GM21723 (cell line): Measurements from ENCODE around the gene CCBE1.

Source experiments
- ATAC-seq: cut with Tn5 transposase; IDR thresholded peaks from one replicate; pipeline ENCODE4 v1.9.1; 2021; ENCODE audit warnings: mild to moderate bottlenecking, moderate library complexity; ENCODE audit not compliant: unreplicated experiment

The CCBE1 gene

DNA sequence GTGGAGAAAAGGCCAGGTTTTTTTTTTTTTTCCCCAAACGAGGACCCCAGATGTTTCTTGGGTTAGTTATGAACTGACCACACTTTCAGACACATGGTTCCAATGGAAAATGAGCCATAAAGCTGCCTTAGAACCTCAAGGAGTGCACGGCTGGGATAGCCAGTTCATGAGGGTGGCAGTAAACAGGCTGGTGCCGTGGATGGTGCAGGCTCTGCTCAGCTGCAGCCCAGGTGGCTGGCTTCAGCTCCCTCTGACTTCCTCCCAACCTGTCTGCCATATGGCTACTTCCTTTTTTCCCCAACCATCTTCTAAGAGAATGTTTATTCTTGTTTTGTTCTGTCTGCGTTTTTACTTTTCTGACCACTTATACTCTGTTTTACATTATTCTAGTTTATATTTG is 228.4 kb downstream of the CCBE1 start:
- no peak for ATAC-seq

DNA sequence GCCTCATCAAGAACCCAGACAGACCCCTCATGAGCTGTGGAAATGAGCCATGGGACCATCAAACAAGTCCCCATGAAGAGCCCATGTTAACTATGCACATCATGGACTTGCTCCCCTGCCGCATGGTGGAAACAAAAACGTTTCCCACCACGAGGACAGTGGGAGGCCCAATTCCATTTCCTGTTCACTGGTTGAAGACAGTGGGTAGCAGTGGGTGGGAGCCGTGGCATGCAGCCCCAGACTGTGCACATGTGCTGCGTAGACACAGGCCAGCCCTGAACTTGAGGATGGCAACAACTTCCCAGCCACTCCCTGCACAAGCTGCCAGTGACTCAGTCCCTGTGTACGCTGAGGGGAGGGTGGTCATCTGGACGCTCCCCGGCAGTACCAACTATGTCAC is 229.7 kb downstream of the CCBE1 start:
- no peak for ATAC-seq

DNA sequence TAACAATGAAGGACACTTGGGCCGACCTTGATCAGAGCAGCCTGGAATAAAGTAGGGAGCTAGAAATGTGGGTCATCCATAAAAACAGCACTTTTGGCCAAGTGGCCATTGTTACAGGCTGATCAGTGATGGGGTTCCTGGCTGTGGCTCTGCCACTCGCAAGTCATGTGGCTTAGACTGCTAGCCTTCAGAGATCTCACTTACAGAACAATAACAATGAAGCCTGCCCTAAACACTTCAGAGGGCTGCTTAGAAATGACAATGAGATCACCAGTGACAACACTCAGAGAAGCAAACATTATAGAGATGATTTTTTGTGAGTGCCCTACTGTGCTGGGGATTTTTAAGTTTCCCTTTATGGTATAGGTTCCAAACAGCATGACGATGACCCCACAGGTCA is 230.2 kb downstream of the CCBE1 start:
- no peak for ATAC-seq

- ATAC-seq = no peak
Observed at GRCh38 chr18:59464486-59464885, 232.7 kb downstream of the CCBE1 start.

DNA sequence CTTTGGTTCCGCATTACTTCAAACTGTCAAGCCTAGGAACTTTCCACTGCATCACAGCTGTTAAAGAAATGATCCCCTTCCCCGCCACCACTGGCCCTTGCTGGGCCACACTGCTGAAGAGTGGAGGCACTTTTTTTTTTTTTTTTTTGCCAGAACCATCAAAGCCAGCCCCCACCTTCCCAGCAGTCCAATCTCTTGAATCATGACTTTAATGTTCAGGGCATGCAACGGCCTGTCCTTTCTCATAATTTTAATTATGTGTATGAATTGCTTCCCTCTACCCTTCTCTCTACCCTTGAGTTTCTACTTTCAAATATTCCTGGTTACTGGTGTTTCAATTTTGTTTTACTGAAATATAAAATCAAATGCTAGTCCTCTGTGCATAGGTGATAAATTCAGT is 236.1 kb downstream of the CCBE1 start:
- ATAC-seq = no peak

GRCh38 chr18:59460072-59460420 is 237.2 kb downstream of the CCBE1 start:
- ATAC-seq = no peak

- ATAC-seq = no peak
Observed at GRCh38 chr18:59459369-59460071, 237.7 kb downstream of the CCBE1 start.

- ATAC-seq = no peak
Observed at GRCh38 chr18:59458575-59458974, 238.6 kb downstream of the CCBE1 start.

DNA sequence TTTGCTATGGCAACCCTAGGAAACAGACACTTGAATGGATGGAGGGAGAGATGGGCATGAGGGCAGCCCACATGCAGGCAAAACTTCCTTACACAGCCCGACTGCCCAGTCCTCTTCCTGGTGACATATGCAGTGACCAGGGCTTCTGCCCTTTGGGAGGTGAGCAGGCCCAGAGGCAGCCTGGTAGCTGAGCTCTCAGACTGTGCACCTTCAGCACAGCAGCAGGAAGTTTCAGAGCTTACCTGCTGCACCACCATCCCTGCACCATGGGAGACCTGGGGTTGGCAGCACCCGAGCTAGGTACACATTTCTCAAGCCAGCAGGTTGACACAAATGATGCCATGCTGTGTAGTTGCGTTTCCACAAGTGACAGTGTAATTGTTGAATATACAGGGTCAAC is 240.6 kb downstream of the CCBE1 start:
- no peak for ATAC-seq

DNA sequence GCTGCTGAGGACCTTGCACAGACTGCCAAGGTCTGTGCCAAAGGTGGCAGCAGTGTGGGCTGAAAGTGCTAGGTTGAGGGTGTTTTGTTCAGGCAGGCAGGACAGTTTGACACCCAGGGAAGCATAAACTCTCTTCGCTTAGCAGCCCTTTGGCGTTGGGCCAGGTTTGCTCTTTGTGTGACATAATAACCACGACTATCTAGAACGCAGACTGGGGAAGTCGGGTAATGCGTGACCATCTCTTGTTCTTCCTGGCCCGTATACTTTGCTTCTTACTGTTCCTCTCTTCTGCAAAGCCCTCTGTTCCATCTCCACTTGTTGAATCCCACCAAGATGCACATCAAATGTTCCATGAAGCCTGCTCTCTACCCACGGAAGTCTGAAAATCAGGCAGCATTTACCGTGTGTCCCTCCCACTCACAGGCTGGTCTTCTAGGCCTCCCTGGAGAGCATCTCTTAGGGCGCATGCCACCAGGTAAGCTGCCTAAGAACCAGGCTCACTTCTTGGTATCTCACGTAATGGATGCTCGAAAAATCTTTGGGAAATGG is 241.4 kb downstream of the CCBE1 start:
- ATAC-seq = no peak

DNA sequence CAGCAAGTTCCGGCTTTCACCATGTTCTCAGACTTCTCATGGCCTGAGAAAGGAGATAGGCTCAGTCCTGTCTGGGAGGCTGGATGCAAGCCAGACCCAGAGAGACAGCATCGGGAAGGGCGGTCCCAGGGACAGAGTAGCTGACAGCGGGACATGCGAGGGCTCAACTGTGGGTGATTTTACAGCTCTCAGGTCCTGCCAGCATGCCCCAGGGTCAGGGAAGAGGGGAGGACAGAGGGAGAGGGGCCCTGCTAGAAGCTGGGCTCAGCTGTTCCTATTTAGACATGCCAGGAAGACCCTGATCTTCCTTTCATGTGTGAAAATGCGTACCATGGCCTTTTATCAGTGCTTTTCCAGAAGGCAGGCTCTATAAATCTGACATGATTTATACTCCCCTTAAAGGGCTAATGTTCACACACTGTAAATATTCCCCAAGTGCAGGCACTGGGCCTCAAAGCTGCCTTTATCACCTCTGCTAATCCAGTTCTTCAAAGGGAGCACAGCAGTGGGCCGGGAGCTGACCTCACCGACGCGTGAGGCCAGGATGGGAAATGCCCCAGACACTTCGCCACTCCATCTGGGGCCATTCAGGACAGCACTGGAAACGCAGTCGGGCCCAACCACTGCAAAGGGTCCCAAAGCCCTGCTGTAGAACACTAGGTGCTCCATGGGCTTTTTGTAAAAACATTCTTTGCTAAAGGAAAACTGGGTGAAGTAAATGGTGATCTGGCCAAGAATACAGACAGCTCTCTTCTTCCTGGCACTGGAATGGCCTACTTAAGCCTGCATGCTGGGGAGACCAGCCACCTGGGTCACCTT is 242.1 kb downstream of the CCBE1 start:
- ATAC-seq = no peak

DNA sequence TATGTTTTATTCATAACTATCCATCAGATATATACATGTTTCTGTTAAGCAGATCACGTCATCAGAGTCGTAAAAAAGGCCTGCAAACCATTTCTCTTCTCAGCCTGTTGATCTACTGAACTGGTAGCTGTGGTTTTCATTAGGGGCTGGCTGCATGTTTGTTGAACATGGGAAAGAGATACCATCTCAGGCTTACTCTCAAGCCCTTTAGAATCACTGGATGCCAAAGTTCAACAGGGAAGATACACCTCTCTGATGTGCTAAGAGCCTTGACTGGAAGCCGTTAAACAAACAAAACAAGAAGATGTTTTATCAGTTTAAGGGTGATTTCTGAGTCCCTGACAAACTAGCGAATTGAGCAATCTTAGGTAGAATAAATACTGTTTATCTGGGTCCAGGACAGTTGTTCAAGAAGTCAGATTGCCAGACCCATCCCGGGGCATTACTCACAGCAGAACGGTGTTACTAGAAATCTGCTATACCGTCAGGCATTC is 243.7 kb downstream of the CCBE1 start:
- no peak for ATAC-seq

DNA sequence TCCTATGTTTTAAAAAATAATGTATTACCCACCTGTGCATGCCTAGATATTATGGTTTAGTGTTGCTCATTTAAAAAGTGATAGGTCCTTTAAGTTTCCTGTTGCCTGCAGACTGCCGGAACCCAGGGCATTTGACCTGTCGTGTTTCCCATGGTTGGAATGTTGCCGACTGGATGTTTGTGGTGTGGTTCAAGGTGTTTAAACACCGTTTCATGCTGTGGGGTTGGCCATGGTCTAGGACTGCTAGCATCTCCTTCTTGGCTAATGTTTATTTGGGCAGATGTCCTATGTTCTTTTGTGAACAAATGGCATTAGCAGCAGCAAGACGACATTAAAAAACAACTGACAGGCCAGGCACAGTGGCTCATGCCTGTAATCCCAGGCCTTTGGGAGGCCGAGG is 245.3 kb downstream of the CCBE1 start:
- ATAC-seq = no peak

GRCh38 chr18:59451073-59451472 is 246.2 kb downstream of the CCBE1 start:
- ATAC-seq = no peak

- ATAC-seq = no peak
Observed at GRCh38 chr18:59448546-59448945, 248.7 kb downstream of the CCBE1 start.

DNA sequence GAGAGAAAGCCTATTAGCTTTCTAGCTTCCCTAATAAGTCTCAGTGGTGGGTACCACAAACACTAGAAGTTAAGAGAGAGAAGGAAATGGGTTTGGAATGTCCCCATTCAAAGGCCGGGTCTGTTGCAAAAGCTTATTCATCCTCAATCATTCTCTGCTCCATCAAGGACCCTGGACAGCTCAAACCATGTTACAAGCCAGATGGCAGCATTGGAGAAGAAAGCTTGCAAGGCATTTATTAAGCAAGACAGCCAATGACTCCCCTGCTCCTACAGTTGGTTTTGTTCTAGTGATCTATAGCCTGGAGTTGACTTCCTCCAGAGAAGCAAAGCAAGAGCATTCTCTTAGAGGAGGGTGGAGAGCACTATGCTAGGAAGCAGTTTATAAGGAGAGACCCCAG is 251.2 kb downstream of the CCBE1 start:
- ATAC-seq = no peak

GRCh38 chr18:59437851-59438569 is 259.2 kb downstream of the CCBE1 start:
- ATAC-seq = no peak

DNA sequence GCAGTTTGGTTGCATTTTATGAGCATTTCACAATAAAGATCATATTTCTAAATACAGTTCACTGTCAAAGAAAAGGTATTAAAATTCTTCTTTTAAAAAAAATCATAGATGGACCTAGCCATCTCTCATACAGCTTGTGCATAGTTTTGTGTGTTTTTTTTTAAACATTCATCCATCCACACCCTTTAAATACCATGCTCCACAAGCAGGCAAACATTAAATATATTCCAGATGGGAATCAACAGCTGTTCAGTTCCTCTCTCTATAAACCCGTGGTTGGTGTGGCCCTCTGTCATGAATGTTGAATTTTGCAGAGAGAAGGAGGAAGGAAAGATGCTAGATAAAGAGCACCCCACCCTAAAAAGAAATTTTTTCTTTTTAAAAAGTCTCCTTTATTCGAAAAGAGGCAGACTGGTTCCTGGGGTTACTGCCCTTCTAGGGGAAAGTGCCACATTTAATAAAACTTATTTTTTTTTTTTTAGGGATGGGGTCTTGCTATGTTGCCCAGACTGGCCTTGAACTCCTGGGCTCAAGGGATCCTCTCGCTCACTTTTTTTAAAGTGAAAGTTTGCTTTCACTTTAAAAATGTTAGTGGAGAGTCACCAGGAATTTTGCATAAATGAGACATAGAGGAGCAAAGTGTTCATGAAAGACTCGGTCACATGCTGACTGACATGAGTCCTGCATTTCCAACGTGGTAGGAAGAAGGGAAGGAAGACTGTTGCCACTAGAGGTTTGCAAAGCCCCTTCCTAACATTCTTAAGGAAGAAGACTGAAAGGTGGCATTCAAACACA is 264.2 kb downstream of the CCBE1 start:
- no peak for ATAC-seq

GRCh38 chr18:59431131-59431530 is 266.1 kb downstream of the CCBE1 start:
- ATAC-seq = no peak

DNA sequence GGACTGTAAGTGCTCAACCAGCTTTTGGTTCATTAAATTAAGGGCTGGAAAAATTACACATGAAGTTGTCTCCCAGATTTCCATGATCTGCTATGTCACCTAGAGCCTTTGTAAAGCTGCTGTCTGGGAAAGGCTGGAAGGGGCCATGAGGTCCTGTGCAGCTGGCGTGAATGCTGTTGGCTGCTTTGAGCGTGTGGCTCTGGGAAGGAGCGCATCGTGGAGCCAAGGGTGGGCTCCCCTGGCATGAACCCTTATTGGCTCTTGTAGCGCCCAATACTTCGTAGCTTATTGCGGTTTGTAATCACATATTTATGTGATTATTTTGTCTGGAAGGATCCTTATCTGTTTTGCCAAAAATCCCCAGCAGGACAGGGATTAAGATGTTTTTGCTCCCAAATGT is 267.6 kb downstream of the CCBE1 start:
- ATAC-seq = no peak

DNA sequence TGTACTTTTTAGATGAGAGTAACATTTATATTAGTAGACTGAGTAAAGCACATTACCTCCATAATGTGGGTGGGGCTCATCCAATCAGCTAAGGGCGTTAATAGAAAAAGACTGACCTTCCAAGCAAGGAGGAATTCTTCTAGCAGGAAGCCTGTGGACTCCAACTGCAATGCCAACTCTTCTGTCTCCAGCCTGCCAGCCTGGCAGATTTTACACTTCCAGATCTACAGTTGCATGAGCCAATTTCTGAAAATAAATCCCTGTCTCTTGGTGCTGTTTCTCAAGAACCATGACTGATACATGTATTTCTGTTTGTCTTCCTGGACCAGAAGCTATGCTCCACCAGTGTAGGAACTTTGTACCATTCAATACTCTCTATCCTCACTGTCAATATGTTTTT is 269.2 kb downstream of the CCBE1 start:
- ATAC-seq = no peak
